ENCODE results near the gene PPAN. TPM values are rescaled to one million over a fixed set of nuclear protein-coding genes. Genes with fewer than 3 reads are reported as not detected.

PPAN gene
- total and polyA plus RNA-seq, 7 donors, result 16.2 to 58.7 (median 25.2) TPM

DNA sequence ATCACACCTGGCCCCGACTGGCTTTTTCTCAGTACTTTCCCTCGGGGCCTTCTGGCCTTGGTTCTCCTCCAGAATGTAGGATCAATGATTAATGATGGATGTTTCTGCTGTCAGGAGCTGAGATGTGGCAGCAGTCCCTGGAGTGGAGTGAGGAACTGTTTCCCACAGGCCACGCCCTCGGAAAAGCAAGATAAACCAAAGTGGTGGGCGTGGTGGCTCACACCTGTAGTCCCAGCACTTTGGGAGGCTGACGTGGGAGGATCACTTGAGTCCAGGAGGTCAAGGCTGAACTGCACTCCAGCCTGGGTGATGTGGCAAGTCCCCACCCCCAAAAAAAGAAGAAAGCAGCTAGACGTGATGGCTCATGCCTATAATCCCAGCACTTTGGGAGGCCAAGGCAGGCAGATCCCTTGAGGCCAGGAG, 27.1 kb upstream of the PPAN start:
- no peak for DNase-seq
- Histone ChIP-seq H3K27ac (no peak overlapping the region), H3K4me1 (no peaks in the 10 kb centered on the region), H3K36me3 (no peaks in the 10 kb centered on the region), H3K9me3 (peaks cover 0 to 2% (median under 1%) of the 10 kb centered on the region in 4 donors), H3K4me3 (no peak overlapping the region), H3K27me3 (no peaks in the 10 kb centered on the region)
- no peak for TF ChIP-seq POLR2AphosphoS5 (IDR thresholded peaks at IDR 0.05)
- TF ChIP-seq EP300 (IDR thresholded peaks at IDR 0.05), result no peak
- no peak for TF ChIP-seq POLR2A (IDR thresholded peaks at IDR 0.05)
- TF ChIP-seq, protein P1, sequence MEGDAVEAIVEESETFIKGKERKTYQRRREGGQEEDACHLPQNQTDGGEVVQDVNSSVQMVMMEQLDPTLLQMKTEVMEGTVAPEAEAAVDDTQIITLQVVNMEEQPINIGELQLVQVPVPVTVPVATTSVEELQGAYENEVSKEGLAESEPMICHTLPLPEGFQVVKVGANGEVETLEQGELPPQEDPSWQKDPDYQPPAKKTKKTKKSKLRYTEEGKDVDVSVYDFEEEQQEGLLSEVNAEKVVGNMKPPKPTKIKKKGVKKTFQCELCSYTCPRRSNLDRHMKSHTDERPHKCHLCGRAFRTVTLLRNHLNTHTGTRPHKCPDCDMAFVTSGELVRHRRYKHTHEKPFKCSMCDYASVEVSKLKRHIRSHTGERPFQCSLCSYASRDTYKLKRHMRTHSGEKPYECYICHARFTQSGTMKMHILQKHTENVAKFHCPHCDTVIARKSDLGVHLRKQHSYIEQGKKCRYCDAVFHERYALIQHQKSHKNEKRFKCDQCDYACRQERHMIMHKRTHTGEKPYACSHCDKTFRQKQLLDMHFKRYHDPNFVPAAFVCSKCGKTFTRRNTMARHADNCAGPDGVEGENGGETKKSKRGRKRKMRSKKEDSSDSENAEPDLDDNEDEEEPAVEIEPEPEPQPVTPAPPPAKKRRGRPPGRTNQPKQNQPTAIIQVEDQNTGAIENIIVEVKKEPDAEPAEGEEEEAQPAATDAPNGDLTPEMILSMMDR (IDR thresholded peaks at IDR 0.05), result no peak
- intact Hi-C loops (cut with DNase I), result no loop called here
- WGBS, 2 donors, result 23 to 66% methylated on average over 7 of the region's 7 CpGs

GRCh38 chr19:10083911-10084310, 22.3 kb upstream of the PPAN start:
- H3K9me3 ChIP-seq, result no peaks in the 10 kb centered on the region
- TF ChIP-seq EP300 (IDR thresholded peaks at IDR 0.05) (no peak), POLR2A (IDR thresholded peaks at IDR 0.05) (no peak), POLR2AphosphoS5 (IDR thresholded peaks at IDR 0.05) (no peak)
- TF ChIP-seq, protein P1 (IDR thresholded peaks at IDR 0.05), result no peak
- intact Hi-C loops (cut with DNase I), result no loop called here
- no peaks in the 10 kb centered on the region for H3K27me3 ChIP-seq
- DNase-seq, result no peak
- H3K4me1 ChIP-seq, result peaks cover 0 to 18% (median 8%) of the 10 kb centered on the region in 4 donors
- H3K36me3 ChIP-seq, result peaks cover 0 to under 1% (median 0%) of the 10 kb centered on the region in 4 donors
- 72 to 85% methylated on average over 9 of the region's 9 CpGs for WGBS, 2 donors
- no peak overlapping the region for H3K27ac ChIP-seq
- no peak overlapping the region for H3K4me3 ChIP-seq

DNA sequence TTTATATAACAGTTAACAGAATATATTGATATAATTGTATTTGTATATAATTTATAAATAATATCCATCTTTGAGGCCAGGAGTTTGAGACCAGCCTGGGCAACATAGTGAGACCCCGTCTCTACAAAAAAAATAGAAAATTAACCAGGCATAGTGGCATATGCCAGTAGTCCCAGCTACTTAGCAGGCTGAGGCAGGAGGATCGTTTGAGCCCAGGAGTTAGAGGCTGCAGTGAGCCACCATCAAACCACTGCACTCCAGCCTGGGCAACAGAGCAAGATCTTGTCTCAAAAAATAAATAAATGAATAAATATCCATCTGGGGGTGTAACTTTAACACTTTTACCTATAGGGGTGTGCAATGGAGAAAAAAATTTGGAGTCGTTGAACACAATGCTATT, 21.4 kb upstream of the PPAN start:
- Histone ChIP-seq H3K27ac (no peak overlapping the region), H3K36me3 (peaks cover 0 to 9% (median 4%) of the 10 kb centered on the region in 4 donors), H3K27me3 (no peaks in the 10 kb centered on the region), H3K9me3 (no peaks in the 10 kb centered on the region), H3K4me1 (peaks cover 0 to 18% (median 8%) of the 10 kb centered on the region in 4 donors), H3K4me3 (no peak overlapping the region)
- DNase-seq, result no peak
- 66 to 84% methylated on average over 3 of the region's 3 CpGs for WGBS, 2 donors
- intact Hi-C loops (cut with DNase I), result no loop called here
- TF ChIP-seq POLR2A (IDR thresholded peaks at IDR 0.05) (no peak), POLR2AphosphoS5 (IDR thresholded peaks at IDR 0.05) (no peak), EP300 (IDR thresholded peaks at IDR 0.05) (no peak)
- TF ChIP-seq, protein P1 (IDR thresholded peaks at IDR 0.05), result no peak

GRCh38 chr19:10085641-10086590, 20.2 kb upstream of the PPAN start, which contains the start of gene SHFL:
TSS of gene SHFL (plus strand) at chr19:10086317. CDS start at chr19:10086428, 111 bp downstream.
- intact Hi-C loops (cut with DNase I), result no loop called here
- DNase-seq, result peak; percentile 88
- H3K4me3 ChIP-seq, result peak within 1 kb of the TSS; percentile 71 to 98 (median 83)
- H3K9me3 ChIP-seq, result no peaks in the 10 kb centered on the region
- peaks cover 0 to 18% (median 8%) of the 10 kb centered on the region in 4 donors for H3K4me1 ChIP-seq
- WGBS, 2 donors, result 3 to 4% methylated on average over 81 of the region's 81 CpGs
- H3K36me3 ChIP-seq, result peaks cover 0 to 20% (median 5%) of the 10 kb centered on the region in 4 donors
- TF ChIP-seq POLR2AphosphoS5 (IDR thresholded peaks at IDR 0.05), result peak in 3 of 4 donors; percentile 6 to 63 (median 56)
- TF ChIP-seq EP300 (IDR thresholded peaks at IDR 0.05), result no peak
- H3K27ac ChIP-seq, result peak within 1 kb of the TSS; percentile 86 to 93 (median 89)
- no peaks in the 10 kb centered on the region for H3K27me3 ChIP-seq

GRCh38 chr19:10086591-10087192, 19.5 kb upstream of the PPAN start:
- peak; percentile 72 for DNase-seq
- 6 to 24% methylated on average over 42 to 43 of the region's 43 CpGs for WGBS, 2 donors
- no peaks in the 10 kb centered on the region for H3K9me3 ChIP-seq
- intact Hi-C loops (cut with DNase I), result no loop called here
- H3K27me3 ChIP-seq, result no peaks in the 10 kb centered on the region
- no peak for TF ChIP-seq EP300 (IDR thresholded peaks at IDR 0.05)
- TF ChIP-seq POLR2AphosphoS5 (IDR thresholded peaks at IDR 0.05), result no peak
- TF ChIP-seq, protein P1 (IDR thresholded peaks at IDR 0.05), result no peak
- TF ChIP-seq POLR2A (IDR thresholded peaks at IDR 0.05), result no peak
- peak overlapping the region; percentile 71 to 98 (median 83) for H3K4me3 ChIP-seq
- H3K4me1 ChIP-seq, result peaks cover 0 to 18% (median 8%) of the 10 kb centered on the region in 4 donors
- H3K36me3 ChIP-seq, result peaks cover 0 to 28% (median 5%) of the 10 kb centered on the region in 4 donors
- H3K27ac ChIP-seq, result peak overlapping the region; percentile 86 to 93 (median 89)

Data from sigmoid colon (tissue), 7 donors.